Testis (tissue), 3 donors: ENCODE data around the gene CA9. TPM values are rescaled to one million over a fixed set of nuclear protein-coding genes. Genes with fewer than 3 reads are reported as not detected.
A peak's percentile ranks its signal among the peaks of the same experiment; 100 is the strongest.

ENCODE experiments used
- DNase-seq: peaks from one replicate; pipeline ENCODE4 v3.0.0-alpha.2; 2019
- H3K27ac ChIP-seq, 2 donors: fragments of 200-600 bp; sonication (generic); one replicate each; pipeline ENCODE4 v1.5.1; 2019
- H3K27me3 ChIP-seq: fragments of 200-600 bp; sonication (generic); one replicate; pipeline ENCODE4 v1.5.1; 2019
- H3K36me3 ChIP-seq: fragments of 200-600 bp; sonication (generic); one replicate; pipeline ENCODE4 v1.5.1; 2017; ENCODE audit warnings: low read depth; ENCODE audit errors: missing control alignments
- H3K4me1 ChIP-seq: fragments of 200-600 bp; sonication (generic); one replicate; pipeline ENCODE4 v1.5.1; 2019
- H3K4me3 ChIP-seq, 2 donors: fragments of 200-600 bp; sonication (generic); one replicate each; pipeline ENCODE4 v1.5.1; 2017 to 2019
- H3K9me3 ChIP-seq: fragments of 200-600 bp; sonication (generic); one replicate; pipeline ENCODE4 v1.5.1; 2017
- CTCF ChIP-seq, 3 experiments: fragments of 450-650 bp in 2 of 3; fragments of 200-600 bp in 1 of 3; sonication (generic) in 1 of 3; IDR thresholded peaks; one replicate each; pipeline ENCODE4 v1.5.1; 2016 to 2019; ENCODE audit warnings: antibody characterized with exemption in 3 of 3, mild to moderate bottlenecking in 2 of 3, moderate library complexity in 1 of 3
- POLR2A ChIP-seq: fragments of 450-650 bp; IDR thresholded peaks from one replicate; pipeline ENCODE4 v1.6.1; 2017; ENCODE audit warnings: antibody characterized with exemption, mild to moderate bottlenecking, moderate library complexity
- WGBS, 2 donors: methylation state at CpG; one replicate each; pipeline ENCODE4 v1.1.5; 2018; 5-methylcytosine and 5-hydroxymethylcytosine counted together
- intact Hi-C: fragments of 100-400 bp; cut with DNase I; formaldehyde crosslinking; loops from one replicate; pipeline ENCODE4 v1.15.1; 2023; ENCODE audit warnings: low total_unique reads
- polyA plus RNA-seq: library from polyadenylated mRNA; stranded (reverse); fragments of 350-450 nt; fragmentation: Illumina TruSeq; extraction: RNeasy Lipid Tissue Mini Kit (QIAGEN cat#74804); gene quantifications from one replicate; pipeline ENCODE4 v1.2.3, GENCODE V29; 2014; ENCODE audit warnings: low read depth, low replicate concordance; ENCODE audit not compliant: insufficient read depth
- total RNA-seq, 2 donors: library from RNA; depleted of rRNA; stranded (reverse); fragments of >200 nt; gene quantifications; one replicate each; pipeline ENCODE4 v1.2.3, GENCODE V29; 2016

Gene CA9
- total and polyA plus RNA-seq, 3 donors from 2014 or later = 11.0 to 50.5 (median 36.8) TPM

GRCh38 chr9:35664531-35665470 lies 8.9 kb upstream of the CA9 start, which contains the start of gene ARHGEF39:
Gene ARHGEF39, minus strand, starts transcription at chr9:35665195. Its CDS starts 26 bp downstream, at chr9:35665169.
- peaks cover 14% of the 10 kb centered on the region for H3K4me1 ChIP-seq
- WGBS, 2 donors = 8 to 16% methylated on average over 18 to 49 of the region's 58 CpGs

DNA sequence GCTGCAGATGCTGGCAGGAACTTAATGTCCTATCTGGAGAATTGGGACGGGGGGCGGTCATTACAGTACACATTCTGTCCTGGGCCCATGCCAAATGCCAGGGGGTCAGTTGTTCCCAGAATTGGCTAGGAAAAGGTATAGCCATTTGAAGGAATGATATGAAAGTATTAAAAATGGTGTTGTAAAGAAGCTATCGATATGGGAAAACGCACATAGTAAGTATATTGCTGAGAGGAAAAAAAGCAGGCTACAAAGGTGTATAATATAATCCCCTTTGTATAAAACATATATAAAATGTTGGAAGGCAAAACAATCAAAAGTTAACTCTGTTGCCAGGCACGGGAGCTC lies 8.3 kb upstream of the CA9 start:
- no peak for DNase-seq
- Histone ChIP-seq H3K4me1 (peaks cover 14% of the 10 kb centered on the region), H3K27ac (peak overlapping the region in 1 of 2 donors; percentile 37), H3K36me3 (no peaks in the 10 kb centered on the region), H3K9me3 (no peaks in the 10 kb centered on the region), H3K27me3 (no peaks in the 10 kb centered on the region), H3K4me3 (peak overlapping the region; percentile 53 to 63)
- intact Hi-C loops = loop anchor here (10.0 kb wide), 1 partner anchor 59 kb away; no protein-coding TSS in a partner anchor
- WGBS, 2 donors = 21 to 24% methylated on average over 5 of the region's 5 CpGs
- TF ChIP-seq POLR2A = no peak
- TF ChIP-seq CTCF (IDR thresholded peaks at IDR 0.05) = no peak

More at GRCh38 chr9:35664531-35665470, 8.9 kb upstream of the CA9 start, which contains the start of gene ARHGEF39:
- peak; percentile 84 for DNase-seq
- H3K27ac ChIP-seq = peak within 1 kb of the TSS; percentile 22 to 37
- peak within 1 kb of the TSS; percentile 53 to 63 for H3K4me3 ChIP-seq
- intact Hi-C loops = loop anchor here (10.0 kb wide), 1 partner anchor 60 kb away; no protein-coding TSS in a partner anchor
- no peaks in the 10 kb centered on the region for H3K27me3 ChIP-seq
- no peak for TF ChIP-seq POLR2A
- no peak for TF ChIP-seq CTCF (IDR thresholded peaks at IDR 0.05)
- no peaks in the 10 kb centered on the region for H3K36me3 ChIP-seq
- H3K9me3 ChIP-seq = no peaks in the 10 kb centered on the region

GRCh38 chr9:35666045-35666444 lies 7.7 kb upstream of the CA9 start:
- Histone ChIP-seq H3K4me3 (no peak overlapping the region), H3K36me3 (no peaks in the 10 kb centered on the region), H3K9me3 (no peaks in the 10 kb centered on the region), H3K27ac (no peak overlapping the region), H3K4me1 (peaks cover 13% of the 10 kb centered on the region), H3K27me3 (no peaks in the 10 kb centered on the region)
- 63 to 64% methylated on average over 1 of the region's 1 CpG for WGBS, 2 donors
- intact Hi-C loops = loop anchor here (10.0 kb wide), 1 partner anchor 59 kb away; no protein-coding TSS in a partner anchor
- no peak for DNase-seq
- TF ChIP-seq POLR2A (no peak), CTCF (IDR thresholded peaks at IDR 0.05) (no peak)

DNA sequence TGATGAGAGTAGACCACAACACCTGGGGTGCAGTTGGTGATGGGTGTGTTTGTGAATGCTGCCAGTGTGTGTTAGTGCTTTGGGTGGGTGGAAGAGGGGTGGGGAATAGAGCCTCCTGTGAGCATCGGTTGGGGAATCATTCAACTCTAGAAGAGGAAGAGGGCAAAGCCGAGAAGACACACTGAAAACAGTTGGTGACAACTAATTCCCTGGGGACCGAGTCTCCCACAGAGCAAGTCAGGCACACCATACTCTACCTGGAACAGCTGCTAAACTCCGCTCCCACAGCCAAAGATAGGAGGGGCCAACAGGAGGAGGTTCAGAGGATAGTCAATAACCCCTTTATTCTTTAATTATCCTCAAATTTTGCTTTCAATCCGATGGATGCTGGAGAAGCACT lies 7.2 kb upstream of the CA9 start:
- no peak overlapping the region for H3K4me3 ChIP-seq
- TF ChIP-seq CTCF (IDR thresholded peaks at IDR 0.05) (no peak), POLR2A (no peak)
- WGBS, 2 donors = 94 to 97% methylated on average over 5 of the region's 5 CpGs
- DNase-seq = no peak
- H3K27me3 ChIP-seq = no peaks in the 10 kb centered on the region
- intact Hi-C loops = loop anchor here (10.0 kb wide), 1 partner anchor 58 kb away; no protein-coding TSS in a partner anchor
- H3K9me3 ChIP-seq = no peaks in the 10 kb centered on the region
- H3K36me3 ChIP-seq = no peaks in the 10 kb centered on the region
- H3K27ac ChIP-seq = no peak overlapping the region
- H3K4me1 ChIP-seq = peaks cover 8% of the 10 kb centered on the region
